GM21360 (cell line): ENCODE data around the gene PPM1F.
A peak's percentile ranks its signal among the peaks of the same experiment; 100 is the strongest.
"Not testable (repeated sequence)": the region's sequence is repeated elsewhere in the genome, so short reads cannot be mapped to it uniquely, and the experiment has no call there.

Source experiments
- ATAC-seq: cut with Tn5 transposase; IDR thresholded peaks from one replicate; pipeline ENCODE4 v1.9.1; 2021; ENCODE audit warnings: mild to moderate bottlenecking, moderate library complexity; ENCODE audit not compliant: unreplicated experiment

The PPM1F gene

GRCh38 chr22:21942407-21943343 is 10.0 kb downstream of the PPM1F start:
- ATAC-seq = no peak

- ATAC-seq = no peak
Observed at GRCh38 chr22:21941921-21942320, 10.7 kb downstream of the PPM1F start.

- no peak for ATAC-seq
Observed at GRCh38 chr22:21940521-21940920, 12.1 kb downstream of the PPM1F start.

DNA sequence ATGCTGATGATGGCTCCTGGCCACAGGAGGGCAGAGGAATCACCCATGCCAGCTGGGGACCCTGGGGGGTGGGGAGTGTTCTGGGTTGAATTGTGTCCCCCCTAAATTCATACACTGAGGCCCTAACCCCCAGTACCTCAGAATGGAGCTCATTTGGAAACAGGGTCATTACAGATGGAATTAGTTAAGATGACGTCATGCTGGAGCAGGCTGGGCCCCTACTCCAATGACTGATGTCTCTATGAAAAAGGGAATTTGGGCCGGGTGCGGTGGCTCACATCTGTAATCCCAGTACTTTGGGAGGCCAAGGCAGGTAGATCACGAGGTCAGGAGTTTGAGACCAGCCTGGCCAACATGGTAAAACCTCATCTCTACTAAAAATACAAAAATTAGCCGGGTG is 12.7 kb downstream of the PPM1F start:
- ATAC-seq = not testable (repeated sequence)

GRCh38 chr22:21939461-21939913 is 13.2 kb downstream of the PPM1F start:
- ATAC-seq = no peak

DNA sequence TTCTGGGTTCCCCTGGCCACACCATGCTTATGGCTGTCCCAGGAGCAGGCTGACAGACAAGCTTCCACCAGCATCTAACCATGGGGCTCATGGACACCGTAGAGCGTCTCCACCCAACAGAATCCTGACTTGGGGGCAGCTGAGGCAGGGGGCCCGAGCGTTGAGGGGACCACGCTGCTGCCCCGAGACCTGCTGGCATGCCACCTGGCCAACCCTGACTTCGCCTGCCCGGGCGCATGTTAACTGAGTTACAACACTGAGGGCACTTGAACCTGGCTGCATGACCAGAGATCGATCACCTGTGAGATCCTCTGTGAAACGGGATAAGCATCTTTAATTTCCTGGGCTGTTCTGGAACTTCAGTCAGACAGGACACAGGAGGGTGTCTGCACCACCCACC is 13.7 kb downstream of the PPM1F start:
- ATAC-seq = no peak

DNA sequence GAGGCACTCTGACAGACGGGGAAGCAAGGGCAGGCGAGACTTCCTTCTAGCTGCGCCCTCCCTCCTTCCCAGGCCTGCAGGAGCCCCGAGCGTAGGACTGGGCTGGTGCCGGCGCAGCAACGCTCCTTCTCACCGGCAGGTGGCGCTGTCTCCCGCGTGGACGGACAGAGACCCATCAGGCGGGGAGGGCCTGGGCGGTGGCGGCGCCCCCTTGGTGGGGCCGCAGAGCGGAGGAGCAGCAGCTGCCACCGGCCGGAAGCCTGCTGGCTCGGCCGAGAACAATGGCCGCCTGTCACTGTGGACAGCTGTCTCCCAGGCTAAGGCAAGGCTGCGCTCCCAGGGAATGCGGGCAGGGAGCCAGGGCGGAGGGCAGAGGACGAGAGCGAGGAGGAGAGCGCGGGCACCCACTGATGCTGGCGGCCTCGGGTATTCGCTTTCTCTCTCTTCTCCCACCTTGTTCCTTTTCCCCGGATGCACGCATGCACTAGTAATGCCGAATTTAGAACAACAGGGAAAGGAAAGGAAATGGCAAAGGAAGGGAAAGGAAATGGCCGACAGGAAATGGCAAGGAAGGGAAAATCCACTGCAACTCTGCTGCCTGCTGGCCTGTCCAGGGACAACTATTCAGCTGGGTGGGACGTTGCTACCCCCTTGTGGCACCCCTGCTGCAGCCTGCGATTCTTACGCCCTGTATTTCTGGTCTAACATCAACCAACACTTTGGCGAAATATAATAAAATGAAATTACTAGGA is 14.4 kb downstream of the PPM1F start:
- ATAC-seq = peak; percentile 85

DNA sequence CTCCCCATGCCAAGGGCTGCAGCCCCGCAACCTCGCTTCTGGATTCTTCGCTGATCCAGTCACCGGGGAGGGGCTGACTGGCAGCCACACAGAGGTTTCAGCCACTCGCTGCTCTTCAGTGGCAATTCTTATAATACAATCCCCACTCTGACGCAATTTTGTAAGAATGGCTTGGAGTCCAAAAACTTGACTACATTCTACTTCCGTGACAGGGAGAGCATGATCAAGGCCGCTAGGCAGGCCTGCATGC is 14.9 kb downstream of the PPM1F start:
- no peak for ATAC-seq

DNA sequence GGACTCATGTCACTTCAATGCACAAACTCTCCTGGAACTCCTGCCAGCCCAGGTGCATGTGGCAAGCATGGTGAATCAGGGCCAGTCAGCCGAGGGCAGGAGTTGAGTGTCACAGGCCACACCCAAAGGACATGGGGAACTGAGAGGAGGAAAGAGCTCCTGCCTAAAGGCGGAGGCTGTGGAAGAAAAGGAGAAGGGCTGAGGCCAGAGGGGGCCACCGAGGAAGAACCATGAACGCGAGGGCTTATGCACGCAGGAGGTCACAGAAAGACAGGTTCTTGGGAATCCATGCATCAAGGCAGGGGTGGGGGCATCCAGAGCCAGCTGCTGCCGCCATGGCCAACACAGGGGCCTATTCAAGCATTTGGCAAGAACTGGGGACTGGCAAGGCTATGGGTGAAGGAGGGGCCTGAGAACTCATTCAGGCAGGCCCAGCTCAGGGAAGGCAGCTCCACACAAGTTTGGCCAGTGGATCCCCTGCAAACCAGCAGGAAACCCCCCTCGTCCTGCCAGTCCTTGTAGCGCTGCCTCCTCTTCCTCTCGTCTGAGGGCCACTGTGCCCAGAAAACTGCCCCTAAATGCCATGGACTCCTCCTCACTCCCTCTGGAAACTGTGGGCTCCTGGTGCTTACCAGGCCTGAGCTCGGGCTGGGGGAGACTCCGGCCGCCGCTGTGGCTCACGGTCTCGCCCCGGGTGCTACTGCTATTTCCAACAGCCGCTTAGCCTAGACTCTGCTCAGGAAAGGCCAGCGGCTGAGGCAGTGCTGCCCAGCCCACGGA is 15.4 kb downstream of the PPM1F start:
- no peak for ATAC-seq

DNA sequence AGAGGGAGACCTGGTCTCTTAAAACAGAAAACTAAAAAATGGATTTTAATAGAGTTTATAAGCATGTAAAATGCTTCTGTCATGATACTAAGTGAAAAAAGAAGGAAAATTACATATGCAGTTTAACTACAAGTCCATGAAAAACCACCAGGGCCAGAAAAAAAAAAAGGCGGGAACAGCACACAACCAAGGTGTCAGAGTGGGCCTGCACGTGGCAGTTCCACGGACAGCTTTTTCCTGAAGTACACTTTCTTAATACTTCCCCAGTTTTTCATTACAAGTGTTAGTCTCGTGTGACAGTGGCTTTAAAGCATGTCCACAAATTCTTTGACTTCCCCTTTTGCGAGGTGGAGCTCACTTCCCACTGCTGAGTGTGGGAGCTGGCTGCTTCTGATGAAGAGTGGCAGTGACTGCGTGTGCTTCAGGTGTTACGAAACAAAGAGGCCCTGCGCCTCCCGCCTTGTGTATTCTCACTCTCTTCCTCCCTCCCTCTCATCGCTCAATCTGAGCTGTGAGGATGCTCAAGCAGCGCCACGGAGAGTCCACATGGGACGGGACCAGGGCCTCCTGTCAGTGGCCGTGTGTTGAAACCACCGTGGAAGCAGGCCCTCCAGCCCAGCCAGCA is 16.4 kb downstream of the PPM1F start:
- no peak for ATAC-seq

GRCh38 chr22:21933910-21934309 is 18.7 kb downstream of the PPM1F start:
- ATAC-seq = no peak

- ATAC-seq = no peak
Observed at GRCh38 chr22:21933413-21933812, 19.2 kb downstream of the PPM1F start.

GRCh38 chr22:21932347-21932746 is 20.3 kb downstream of the PPM1F start:
- ATAC-seq = no peak

- ATAC-seq = no peak
Observed at GRCh38 chr22:21931056-21931455, 21.6 kb downstream of the PPM1F start.

GRCh38 chr22:21929253-21929652 is 23.4 kb downstream of the PPM1F start:
- ATAC-seq = no peak

DNA sequence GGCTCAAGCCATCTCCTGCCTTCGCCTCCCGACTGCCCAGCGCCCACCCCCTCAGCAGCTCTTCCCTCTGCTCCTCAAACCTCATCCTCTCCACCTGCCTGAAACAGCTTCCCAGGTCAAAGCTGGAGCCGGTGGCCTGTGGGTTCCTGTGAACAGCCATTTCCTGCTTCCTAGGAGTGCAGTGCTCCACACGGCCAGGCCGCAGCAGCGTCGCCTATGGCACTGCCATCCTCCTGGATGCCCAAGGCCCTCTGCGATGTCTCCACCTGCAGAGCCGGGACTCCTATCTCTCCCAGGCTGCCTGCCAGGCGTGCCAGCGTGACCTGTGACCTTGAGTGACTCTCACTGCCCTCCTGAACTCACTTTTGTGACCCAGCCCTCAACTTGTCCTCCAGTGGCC is 24.6 kb downstream of the PPM1F start:
- ATAC-seq = no peak

DNA sequence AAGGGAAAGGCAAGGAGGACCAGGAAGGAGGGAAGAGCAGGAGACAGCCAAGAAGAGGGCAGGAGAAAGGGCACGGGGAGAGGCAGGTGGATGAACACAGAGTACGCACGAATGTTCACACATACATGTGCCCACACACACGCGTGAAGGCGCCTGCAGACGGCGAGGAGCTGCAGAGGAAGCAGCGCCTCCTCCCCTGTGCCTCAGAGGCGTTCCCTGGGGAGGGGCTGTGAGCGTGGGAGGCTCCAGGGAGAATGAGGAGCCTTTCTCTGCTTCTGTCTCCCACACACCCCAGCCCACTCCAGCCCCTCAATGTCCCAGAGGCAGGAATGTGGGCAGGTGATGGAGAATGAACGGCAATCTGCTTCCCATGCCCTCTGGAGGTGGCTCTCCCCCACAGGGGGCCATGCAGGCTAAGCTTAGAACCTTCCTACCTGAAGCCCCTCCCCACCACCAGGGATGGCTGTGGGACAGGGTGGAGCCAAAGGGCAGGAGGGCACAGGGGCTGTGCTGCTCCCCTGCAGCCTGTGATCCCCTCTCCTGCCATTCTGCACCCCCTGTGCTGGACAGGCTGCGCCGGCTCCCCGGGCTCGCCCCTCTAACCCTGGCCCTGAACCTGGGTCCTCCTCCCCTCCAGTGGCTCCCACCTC is 25.3 kb downstream of the PPM1F start:
- ATAC-seq = no peak

- ATAC-seq = no peak
Observed at GRCh38 chr22:21926728-21927127, 25.9 kb downstream of the PPM1F start.

- no peak for ATAC-seq
Observed at GRCh38 chr22:21923163-21923561, 29.5 kb downstream of the PPM1F start.

GRCh38 chr22:21922370-21923162 is 30.1 kb downstream of the PPM1F start:
- no peak for ATAC-seq
